ENCODE data around the gene SLC9A9.

SLC9A9 gene

GRCh38 chr3:143344516-143345165 is 503.6 kb downstream of the SLC9A9 start:
- DNase-seq, result no peak

DNA sequence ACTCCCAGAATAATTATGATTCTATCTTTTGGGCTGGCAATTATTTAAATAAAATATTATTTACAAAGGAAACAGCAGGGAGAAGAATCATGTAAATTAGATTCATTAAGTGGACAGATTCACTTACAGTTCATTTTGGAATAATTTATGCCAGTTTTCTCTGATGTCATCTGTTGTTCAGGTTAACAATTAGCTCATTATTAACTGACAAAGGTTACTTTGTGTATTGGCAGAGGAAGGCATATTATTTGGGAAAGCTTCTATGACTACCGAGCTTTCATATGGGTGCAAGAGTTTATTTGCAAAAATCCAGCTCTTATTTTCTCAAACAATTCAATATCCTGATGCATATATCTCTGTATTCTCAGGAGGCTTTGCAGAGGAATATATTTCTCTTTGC is 504.3 kb downstream of the SLC9A9 start:
- DNase-seq, result no peak

- DNase-seq, result no peak
Observed at GRCh38 chr3:143343031-143343430, 505.2 kb downstream of the SLC9A9 start.

DNA sequence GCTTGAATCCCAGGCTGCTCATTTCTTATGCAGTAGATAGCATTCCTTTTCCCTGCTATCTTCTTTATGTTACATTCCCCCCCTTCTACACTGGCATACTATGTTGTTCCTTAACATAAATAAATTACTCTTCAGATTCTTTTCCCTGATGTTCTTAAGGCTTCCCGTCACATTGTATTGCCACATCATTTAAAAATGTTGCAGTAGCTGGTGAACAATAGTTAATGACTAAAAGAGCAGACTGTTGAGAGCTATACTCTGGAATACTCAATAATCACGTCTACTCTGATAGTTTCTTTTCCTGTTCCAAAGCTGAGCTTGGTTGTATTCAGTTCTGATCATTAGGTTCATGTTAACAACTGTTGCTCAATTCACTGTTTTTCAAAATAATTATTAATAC is 508.8 kb downstream of the SLC9A9 start:
- no peak for DNase-seq

DNA sequence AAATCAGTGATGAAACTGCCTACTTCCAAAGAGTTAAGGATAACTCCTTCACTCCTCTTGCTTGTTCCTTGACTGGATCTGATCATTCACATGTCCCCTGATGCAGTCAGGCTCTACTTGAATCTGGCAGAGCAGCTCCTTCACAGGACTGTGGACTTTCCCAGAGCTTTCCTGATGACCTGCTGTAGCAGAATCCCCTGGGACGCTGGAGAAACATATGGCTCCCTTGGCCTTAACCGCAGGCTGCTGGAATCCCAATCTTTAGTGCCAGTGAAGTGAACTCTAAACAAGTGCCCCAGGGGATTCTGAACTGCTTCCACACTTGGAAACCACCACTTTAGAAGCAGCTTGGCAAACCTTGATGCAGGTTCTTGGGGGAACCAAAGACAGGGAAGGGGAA is 510.9 kb downstream of the SLC9A9 start:
- DNase-seq, result no peak

GRCh38 chr3:143334231-143334630 is 514.0 kb downstream of the SLC9A9 start:
- no peak for DNase-seq

GRCh38 chr3:143333367-143333766 is 514.9 kb downstream of the SLC9A9 start:
- no peak for DNase-seq

DNA sequence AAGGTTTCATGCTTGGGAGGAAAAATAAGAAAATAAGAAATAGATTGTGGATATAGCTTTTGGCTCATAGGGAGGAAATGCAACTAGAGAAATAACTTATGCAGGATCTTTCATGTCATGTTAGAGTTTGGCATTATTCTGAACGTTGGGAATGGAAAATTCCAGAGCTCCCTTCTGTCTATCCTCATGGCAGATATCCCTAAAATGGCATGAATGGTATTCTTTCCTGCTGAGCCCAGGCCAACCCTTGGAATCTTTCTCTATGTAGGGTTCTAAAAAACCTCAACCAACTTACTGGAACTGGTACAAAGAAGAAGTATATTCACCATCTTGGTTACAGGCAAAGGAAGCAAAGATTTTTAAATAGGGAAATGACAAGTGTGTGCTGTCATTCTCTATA is 516.2 kb downstream of the SLC9A9 start:
- DNase-seq, result no peak

- no peak for DNase-seq
Observed at GRCh38 chr3:143331350-143331749, 516.9 kb downstream of the SLC9A9 start.

GRCh38 chr3:143330296-143330868 is 517.9 kb downstream of the SLC9A9 start:
- DNase-seq, result no peak

- DNase-seq, result no peak
Observed at GRCh38 chr3:143329567-143330211, 518.6 kb downstream of the SLC9A9 start.

- DNase-seq, result no peak
Observed at GRCh38 chr3:143328451-143328850, 519.8 kb downstream of the SLC9A9 start.

- no peak for DNase-seq
Observed at GRCh38 chr3:143326983-143327778, 521.1 kb downstream of the SLC9A9 start.

DNA sequence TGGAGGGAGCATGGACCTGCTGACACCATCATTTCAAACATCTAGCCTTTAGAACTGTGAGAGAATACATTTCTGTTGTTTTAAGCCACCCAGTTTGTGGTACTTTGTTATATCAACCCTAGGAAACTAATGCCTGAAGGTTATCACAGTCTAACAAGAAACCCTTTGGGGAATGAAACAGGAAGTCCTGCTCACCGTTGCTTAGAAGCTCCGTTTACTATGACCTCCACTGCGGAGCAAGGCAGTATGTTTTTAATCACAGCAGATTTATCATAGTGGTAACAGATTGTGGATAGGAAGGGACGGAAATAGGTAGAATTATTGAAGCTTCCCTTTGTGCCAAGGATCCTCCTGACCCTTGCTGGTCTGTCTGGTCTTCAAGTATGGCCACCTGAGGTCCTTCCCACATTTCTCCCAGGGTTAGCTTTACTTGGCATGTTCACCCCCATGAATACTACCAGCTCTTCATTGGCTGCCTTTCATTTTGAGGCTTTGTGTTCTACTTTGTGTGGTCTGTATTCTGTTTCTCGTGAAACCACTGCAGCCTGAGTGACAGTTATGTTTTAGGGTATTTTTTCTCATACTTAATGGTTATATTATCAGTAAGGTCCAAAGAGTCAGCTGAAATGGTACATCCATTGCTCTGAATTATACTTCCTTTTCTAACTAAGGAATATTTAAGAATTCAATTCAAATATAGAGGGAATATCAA is 527.1 kb downstream of the SLC9A9 start:
- no peak for DNase-seq

DNA sequence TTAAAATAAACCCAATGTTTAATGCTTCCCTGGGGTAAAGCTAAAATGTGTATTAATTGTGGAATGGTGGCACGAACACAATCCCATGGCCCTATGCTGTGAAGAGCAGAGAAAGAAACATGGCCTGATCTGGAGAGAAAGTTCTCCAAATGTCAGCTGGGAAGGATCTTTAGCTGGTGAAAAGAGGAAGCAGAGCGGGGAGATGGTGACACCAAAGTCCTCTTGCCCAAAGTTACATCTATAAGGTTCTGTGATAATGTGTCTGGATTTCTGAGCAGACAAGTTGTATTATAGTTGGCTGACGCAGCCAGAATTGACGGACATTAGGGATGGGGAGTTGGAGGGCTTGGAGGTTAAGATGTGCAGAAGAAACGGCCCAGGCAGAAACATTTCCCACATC is 532.5 kb downstream of the SLC9A9 start:
- DNase-seq, result no peak

DNA sequence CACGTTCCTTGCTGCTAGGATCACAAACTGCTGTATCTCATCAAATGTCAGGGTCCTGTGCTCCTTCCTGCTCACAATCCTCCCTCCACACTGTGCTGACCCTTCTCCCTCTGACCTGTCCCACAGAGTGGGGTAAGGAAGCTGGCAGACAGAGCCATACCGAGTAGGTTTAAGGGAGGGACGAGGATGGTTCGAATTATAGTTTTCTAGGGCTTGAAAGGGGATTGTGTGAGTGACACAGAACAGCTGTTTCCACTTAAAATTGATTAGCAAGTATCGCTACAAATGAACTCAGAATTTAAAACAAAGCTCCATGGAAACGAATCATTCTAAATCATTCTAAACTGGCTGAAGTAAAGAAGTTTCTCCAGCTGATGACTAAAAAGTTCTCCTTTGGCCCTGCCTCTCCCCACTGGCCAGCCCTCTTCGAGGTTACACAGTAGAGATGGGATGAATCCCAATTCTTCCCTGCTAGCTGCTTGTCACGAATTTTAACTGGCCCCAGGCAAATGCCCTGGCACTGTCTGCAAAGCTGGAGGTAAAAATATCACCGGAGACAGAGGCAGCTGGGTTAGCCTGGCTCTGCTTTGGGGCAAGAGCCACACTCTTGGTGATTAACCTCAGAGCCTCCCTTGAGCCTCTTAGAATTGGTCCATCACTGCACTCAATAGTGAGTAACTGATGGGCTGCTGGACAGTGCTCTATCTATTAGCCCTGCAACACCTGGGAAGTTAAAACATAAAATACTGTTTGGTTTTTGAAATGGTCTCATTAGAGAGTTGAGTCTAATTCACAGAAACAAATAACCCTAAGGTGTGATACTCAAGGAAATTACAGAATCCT is 533.8 kb downstream of the SLC9A9 start:
- DNase-seq, result no peak

GRCh38 chr3:143313893-143314188 is 534.4 kb downstream of the SLC9A9 start:
- no peak for DNase-seq

DNA sequence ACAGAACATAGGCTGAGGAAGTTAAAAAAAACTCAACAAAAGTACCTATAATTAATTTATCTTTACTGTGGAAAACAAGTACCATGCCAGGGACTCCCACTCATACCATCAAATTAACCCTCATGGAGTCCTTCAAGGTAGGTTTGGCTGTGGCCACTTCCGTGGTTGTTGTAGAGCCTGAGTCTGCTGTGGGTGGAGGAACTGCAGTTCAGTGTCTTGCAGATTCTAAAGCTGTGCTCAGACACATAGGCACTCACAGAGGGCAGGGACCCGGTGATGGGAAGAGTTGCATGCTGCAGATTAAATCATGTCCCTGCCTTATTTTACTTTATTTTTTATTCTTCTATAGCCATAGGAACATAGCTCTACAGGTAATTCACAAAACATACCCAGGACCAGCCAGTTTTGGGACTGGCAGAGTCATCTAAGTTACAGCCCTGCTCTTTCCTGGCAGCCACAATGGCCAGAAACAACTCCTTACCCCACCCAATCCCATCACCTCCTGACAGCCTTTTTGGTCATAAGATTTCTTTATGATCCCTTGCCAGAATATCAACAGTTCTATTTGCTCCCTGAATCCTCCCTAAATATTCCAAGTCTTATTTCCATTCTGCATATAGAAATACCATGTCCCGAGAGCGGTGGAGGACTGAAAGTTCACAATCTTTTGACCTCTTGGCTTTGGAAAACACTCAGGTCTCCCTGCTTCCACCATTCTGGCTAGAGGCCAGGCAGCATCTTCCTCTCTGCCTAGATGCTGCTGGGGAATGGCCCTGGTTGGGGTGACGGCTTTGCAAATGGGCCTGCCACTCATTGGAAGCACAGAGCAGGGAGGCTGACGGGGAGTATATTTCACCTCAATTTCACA is 535.0 kb downstream of the SLC9A9 start:
- no peak for DNase-seq

- DNase-seq, result no peak
Observed at GRCh38 chr3:143311096-143311495, 537.2 kb downstream of the SLC9A9 start.

- no peak for DNase-seq
Observed at GRCh38 chr3:143309705-143310104, 538.6 kb downstream of the SLC9A9 start.

DNA sequence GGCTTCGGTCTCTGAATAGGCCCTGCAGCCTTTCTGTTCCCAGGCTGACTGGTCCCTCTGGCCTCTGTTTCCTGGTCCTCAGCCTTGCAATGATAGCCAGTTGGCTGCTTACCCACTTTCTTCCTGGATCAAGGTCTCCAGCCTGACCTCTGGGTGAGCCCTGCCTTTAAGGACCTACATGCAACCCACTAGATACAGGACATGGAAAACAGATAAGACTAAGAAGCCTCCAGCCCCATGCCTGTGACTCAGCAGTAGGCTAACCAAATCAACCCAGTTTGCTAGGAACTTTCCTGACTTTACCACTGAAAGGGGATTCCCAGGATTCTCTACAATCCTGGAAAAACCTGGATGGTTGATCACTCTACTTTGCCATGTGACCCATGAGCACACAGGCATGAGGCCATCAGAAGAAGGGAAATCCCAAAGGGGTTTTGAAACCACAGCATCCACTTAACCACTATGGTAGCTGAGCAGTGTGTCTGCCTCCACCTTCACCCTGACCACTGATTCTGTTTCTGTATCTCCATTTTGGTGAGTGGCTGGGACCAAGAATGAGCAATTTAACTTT is 540.6 kb downstream of the SLC9A9 start:
- DNase-seq, result no peak
